Kidney (tissue), 14 donors: ENCODE measurements around the gene UGDH. TPM values are rescaled to one million over a fixed set of nuclear protein-coding genes. Genes with fewer than 3 reads are reported as not detected.

Source experiments
- DNase-seq, 5 donors: peaks; one replicate each; pipeline ENCODE4 v3.0.0-alpha.2; 2013 to 2020
- FAIRE-seq: peaks from 2 replicates; lab custom pipeline; 2012; peaks lifted over from hg19 to GRCh38; lab: Jason Lieb, UNC
- H3K27ac ChIP-seq, 2 donors: one replicate each; pipeline ENCODE4 v1.7.0; 2013; ENCODE audit warnings: low read depth in 2 of 2, low read length in 2 of 2, inconsistent platforms in 1 of 2
- H3K27me3 ChIP-seq: one replicate; pipeline ENCODE4 v1.7.1; 2013; ENCODE audit warnings: low read length, inconsistent platforms; ENCODE audit not compliant: control insufficient read depth, insufficient read depth
- H3K36me3 ChIP-seq, 3 donors: one replicate each; pipeline versions ENCODE4 v1.7.0 to v1.7.1; 2013; ENCODE audit warnings: low read length in 3 of 3, control low read depth in 1 of 3, inconsistent platforms in 1 of 3; ENCODE audit not compliant: insufficient read depth in 3 of 3, control insufficient read depth in 2 of 3
- H3K4me1 ChIP-seq, 3 donors: one replicate each; pipeline versions ENCODE4 v1.7.0 to v1.7.1; 2013; ENCODE audit warnings: low read length in 3 of 3, inconsistent platforms in 1 of 3, low read depth in 1 of 3; ENCODE audit not compliant: control insufficient read depth in 2 of 3, insufficient read depth in 2 of 3
- H3K4me3 ChIP-seq, 3 donors: one replicate each; pipeline versions ENCODE4 v1.7.0 to v1.8.1; 2013; ENCODE audit warnings: low read length in 3 of 3, control low read depth in 1 of 3, inconsistent platforms in 1 of 3
- H3K9ac ChIP-seq, 3 donors: one replicate each; pipeline versions ENCODE4 v1.7.0 to v1.7.1; 2013; ENCODE audit warnings: low read length in 3 of 3, control low read depth in 1 of 3, inconsistent platforms in 1 of 3
- H3K9me3 ChIP-seq, 3 donors: one replicate each; pipeline versions ENCODE4 v1.7.0 to v1.7.1; 2013; ENCODE audit warnings: low read length in 3 of 3, control low read depth in 1 of 3, inconsistent platforms in 1 of 3; ENCODE audit not compliant: control insufficient read depth in 2 of 3, insufficient read depth in 1 of 3
- CTCF ChIP-seq: IDR thresholded peaks from 3 replicates; pipeline ENCODE4 v1.5.1; 2012; ENCODE audit warnings: mild to moderate bottlenecking, moderate library complexity, borderline replicate concordance; ENCODE audit not compliant: insufficient read depth; ENCODE audit errors: extremely low read depth
- intact Hi-C: fragments of 100-400 bp; cut with DNase I; formaldehyde crosslinking; loops from one replicate; pipeline ENCODE4 v1.11.1; 2022
- polyA plus RNA-seq: library from polyadenylated mRNA; stranded (reverse); fragments of 350-450 nt; fragmentation: Illumina TruSeq; extraction: RNeasy Lipid Tissue Mini Kit (QIAGEN cat#74804); gene quantifications from one replicate; pipeline ENCODE4 v1.2.3, GENCODE V29; 2014; ENCODE audit warnings: low read depth, low replicate concordance; ENCODE audit not compliant: insufficient read depth
- total RNA-seq: library from RNA; stranded (reverse); fragmentation: NEBNext Ultra II Directional; extraction: Animal tissue kit (Norgen Biotek cat#: 25700); gene quantifications from one replicate; pipeline ENCODE4 v1.2.1, GENCODE V29; 2021
- donor health status: control.
- donor health status: control.
- donor health status: control.
- donor health status: control.
- donor health status: control.
- donor health status: DM: yes; HTN: yes; CAD: no.
- donor health status: Normal renal cell carcinoma (clear cell type).

The UGDH gene
- total and polyA plus RNA-seq, 2 donors from 2014 or later, result 28.2 to 79.4 TPM

- H3K27ac ChIP-seq, result peak overlapping the region in 1 of 2 donors; percentile 13
- FAIRE-seq, result no peak
- H3K9ac ChIP-seq, result no peak overlapping the region
- H3K36me3 ChIP-seq, result peaks cover 0 to 14% (median 0%) of the 10 kb centered on the region in 3 donors
- no peak for TF ChIP-seq CTCF
- no peaks in the 10 kb centered on the region for H3K9me3 ChIP-seq
- peaks cover 0 to 5% (median 5%) of the 10 kb centered on the region in 3 donors for H3K4me1 ChIP-seq
- no peak overlapping the region for H3K4me3 ChIP-seq
- H3K27me3 ChIP-seq, result no peaks in the 10 kb centered on the region
- intact Hi-C loops, result no loop called here
- no peak for DNase-seq
These were observed 2.3 kb upstream of the UGDH start for GRCh38 chr4:39529534-39529933.

GRCh38 chr4:39528061-39528465, 824 bp upstream of the UGDH start:
- peak overlapping the region; percentile 98 to 99 for H3K27ac ChIP-seq
- H3K9me3 ChIP-seq, result no peaks in the 10 kb centered on the region
- DNase-seq (no peak), FAIRE-seq (no peak)
- peaks cover 0 to 5% (median 0%) of the 10 kb centered on the region in 3 donors for H3K36me3 ChIP-seq
- peak overlapping the region; percentile 77 to 86 (median 80) for H3K9ac ChIP-seq
- intact Hi-C loops, result no loop called here
- H3K4me3 ChIP-seq, result peak overlapping the region; percentile 88 to 95 (median 90)
- no peaks in the 10 kb centered on the region for H3K27me3 ChIP-seq
- no peak for TF ChIP-seq CTCF
- H3K4me1 ChIP-seq, result peaks cover 0 to 5% (median 5%) of the 10 kb centered on the region in 3 donors

GRCh38 chr4:39526765-39527295, 409 bp downstream of the UGDH start:
- Histone ChIP-seq H3K36me3 (no peaks in the 10 kb centered on the region), H3K27me3 (no peaks in the 10 kb centered on the region), H3K27ac (peak overlapping the region; percentile 80 to 98), H3K9ac (peak overlapping the region; percentile 60 to 94 (median 80)), H3K9me3 (no peaks in the 10 kb centered on the region), H3K4me1 (peaks cover 0 to 5% (median 5%) of the 10 kb centered on the region in 3 donors), H3K4me3 (peak overlapping the region; percentile 88 to 95 (median 91))
- FAIRE-seq (no peak), DNase-seq (no peak)
- TF ChIP-seq CTCF, result no peak
- intact Hi-C loops, result no loop called here
